Ramos (cell line): ENCODE results near the gene KCNAB2.

Experiments used
- in situ Hi-C: fragments of 300-500 bp; cut with MboI; formaldehyde crosslinking; loops from one replicate; pipeline ENCODE4 v1.14.3; 2022; ENCODE audit warnings: low sequenced_read_pairs; ENCODE audit not compliant: unreplicated experiment

The KCNAB2 gene

GRCh38 chr1:6094246-6094645 is 48.6 kb downstream of the KCNAB2 start:
- in situ Hi-C loops = no loop called here

GRCh38 chr1:6094801-6095505 is 49.3 kb downstream of the KCNAB2 start:
- in situ Hi-C loops = no loop called here

- in situ Hi-C loops = no loop called here
These were observed 50.0 kb downstream of the KCNAB2 start for GRCh38 chr1:6095511-6096242.

GRCh38 chr1:6096243-6097116 is 50.8 kb downstream of the KCNAB2 start:
- in situ Hi-C loops = no loop called here

GRCh38 chr1:6097117-6097595 is 51.5 kb downstream of the KCNAB2 start:
- in situ Hi-C loops = no loop called here

GRCh38 chr1:6097824-6098223 is 52.1 kb downstream of the KCNAB2 start:
- in situ Hi-C loops = no loop called here

GRCh38 chr1:6098303-6099215 is 52.9 kb downstream of the KCNAB2 start:
- in situ Hi-C loops = no loop called here

- in situ Hi-C loops = no loop called here
These were observed 53.6 kb downstream of the KCNAB2 start for GRCh38 chr1:6099297-6099696.

GRCh38 chr1:6099787-6100765 is 54.4 kb downstream of the KCNAB2 start:
- in situ Hi-C loops = no loop called here

GRCh38 chr1:6100861-6101783 is 55.4 kb downstream of the KCNAB2 start:
- in situ Hi-C loops = no loop called here

GRCh38 chr1:6101826-6102531 is 56.3 kb downstream of the KCNAB2 start:
- in situ Hi-C loops = no loop called here

GRCh38 chr1:6102532-6102845 is 56.8 kb downstream of the KCNAB2 start:
- in situ Hi-C loops = no loop called here

- in situ Hi-C loops = no loop called here
These were observed 57.6 kb downstream of the KCNAB2 start for GRCh38 chr1:6103111-6103853.

- in situ Hi-C loops = no loop called here
These were observed 58.3 kb downstream of the KCNAB2 start for GRCh38 chr1:6103854-6104530.

- in situ Hi-C loops = no loop called here
These were observed 58.9 kb downstream of the KCNAB2 start for GRCh38 chr1:6104631-6105030.

- in situ Hi-C loops = no loop called here
These were observed 59.6 kb downstream of the KCNAB2 start for GRCh38 chr1:6105218-6105679.
